NAMALWA (cell line): Measurements from ENCODE around the gene ANTXR2.
"Not testable (repeated sequence)": the region's sequence is repeated elsewhere in the genome, so short reads cannot be mapped to it uniquely, and the experiment has no call there.

Experiments used
- DNase-seq: peaks from one replicate; pipeline ENCODE4 v3.0.0-alpha.2; 2015; ENCODE audit warnings: low spot score

Gene ANTXR2

DNA sequence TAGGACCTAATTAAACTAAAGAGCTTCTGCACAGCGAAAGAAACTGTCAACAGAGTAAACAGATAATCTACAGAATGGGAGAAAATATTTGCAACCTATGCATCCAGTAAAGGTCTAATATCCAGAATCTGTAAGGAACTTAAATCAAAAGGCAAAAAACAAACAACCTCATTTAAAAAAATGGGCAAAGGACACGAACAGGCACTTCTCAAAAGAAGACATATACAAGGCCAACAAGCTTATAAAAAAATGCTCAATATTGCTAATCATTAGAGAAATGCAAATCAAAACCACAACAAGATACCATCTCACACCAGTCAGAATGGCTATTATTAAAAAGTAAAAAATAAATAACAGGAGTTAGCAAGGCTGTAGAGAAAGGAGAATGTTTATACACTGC lies 81.9 kb downstream of the ANTXR2 start:
- DNase-seq, result not testable (repeated sequence)

DNA sequence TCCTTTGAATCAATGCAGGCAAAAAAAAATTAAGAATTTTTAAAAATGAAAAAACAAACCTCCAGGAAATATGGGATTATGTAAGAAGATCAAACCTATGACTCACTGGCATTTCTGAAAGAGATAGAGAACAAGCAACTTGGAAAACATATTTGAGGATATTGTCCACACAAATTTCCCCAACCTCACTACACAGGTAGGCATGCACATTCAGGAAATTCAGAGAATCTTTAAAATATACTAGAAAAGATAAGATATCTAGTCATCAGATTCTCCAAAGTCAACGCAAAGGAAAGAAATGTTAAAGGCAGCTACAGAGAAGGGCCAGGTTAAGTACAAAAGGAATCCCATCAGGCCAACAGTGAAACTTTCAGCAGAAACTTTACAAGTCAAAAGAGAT lies 85.6 kb downstream of the ANTXR2 start:
- DNase-seq, result no peak

DNA sequence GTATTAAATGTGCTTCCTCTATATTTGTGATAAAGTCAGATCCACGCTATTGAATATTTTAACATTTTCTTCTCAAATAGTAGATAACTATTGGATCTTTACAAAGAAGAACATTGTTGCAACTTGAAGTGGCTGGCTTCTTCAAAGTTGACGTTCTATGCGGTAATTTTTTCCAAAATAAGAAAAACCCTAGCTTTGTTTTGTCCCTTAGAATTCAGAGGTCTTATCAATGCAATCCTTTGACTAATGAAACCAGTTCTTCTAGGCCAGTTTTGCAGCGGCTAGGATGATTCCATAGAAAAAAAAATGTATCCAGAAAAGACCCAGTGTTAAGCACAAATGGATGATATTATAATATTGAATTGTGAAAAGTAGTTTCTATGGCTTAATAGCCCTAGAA lies 89.6 kb downstream of the ANTXR2 start:
- DNase-seq, result no peak

DNA sequence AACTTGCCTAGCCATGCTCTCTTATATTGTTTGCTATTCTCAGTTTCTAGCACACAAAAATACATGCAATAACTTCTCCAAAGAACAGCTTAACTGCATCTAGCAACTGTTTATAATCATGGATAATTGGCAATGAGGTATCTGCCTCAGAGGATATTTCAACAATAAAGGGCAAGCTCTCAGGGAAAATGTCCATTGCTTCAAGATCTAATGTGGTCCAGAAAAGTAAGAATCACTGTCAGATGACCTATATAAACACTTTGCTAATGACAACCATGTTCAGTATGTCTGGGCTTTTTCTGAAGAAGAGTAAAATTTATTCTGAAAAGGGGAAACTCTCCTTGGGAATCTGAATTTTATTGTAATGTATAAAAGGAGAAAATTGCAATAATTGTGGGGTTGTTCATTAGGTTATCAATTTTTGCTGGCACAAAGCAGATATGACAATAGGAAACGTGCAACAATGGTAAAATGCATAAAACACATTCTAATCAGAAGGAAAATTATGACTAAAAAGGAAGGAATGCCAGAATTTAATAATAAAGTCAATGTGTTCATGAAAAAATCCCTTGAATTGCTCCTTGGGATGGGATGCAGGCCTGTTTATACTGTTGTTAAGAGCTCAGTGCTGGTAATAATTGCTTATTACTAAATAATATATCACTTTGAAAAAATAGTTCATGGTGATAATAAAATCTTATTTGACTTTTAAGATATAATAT lies 90.3 kb downstream of the ANTXR2 start:
- DNase-seq, result no peak

DNA sequence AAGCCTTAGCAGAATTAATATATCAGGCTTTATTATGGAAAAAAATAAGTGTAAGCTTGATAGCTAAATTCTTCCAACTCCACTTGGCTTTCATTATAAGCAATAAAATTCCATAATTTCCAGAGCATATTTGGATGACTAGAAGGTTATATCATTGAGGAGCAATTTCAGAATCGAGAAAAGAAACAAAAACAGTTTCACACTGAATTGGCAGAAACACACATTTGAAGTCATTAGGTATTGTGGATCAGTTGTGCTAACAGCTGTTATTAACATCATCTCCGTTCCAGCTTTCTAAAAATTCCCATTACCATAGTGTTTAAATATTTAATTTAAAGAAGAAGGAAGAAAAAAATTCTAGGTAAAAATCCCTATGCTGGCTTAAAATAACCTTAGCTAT lies 92.6 kb downstream of the ANTXR2 start:
- DNase-seq, result no peak

DNA sequence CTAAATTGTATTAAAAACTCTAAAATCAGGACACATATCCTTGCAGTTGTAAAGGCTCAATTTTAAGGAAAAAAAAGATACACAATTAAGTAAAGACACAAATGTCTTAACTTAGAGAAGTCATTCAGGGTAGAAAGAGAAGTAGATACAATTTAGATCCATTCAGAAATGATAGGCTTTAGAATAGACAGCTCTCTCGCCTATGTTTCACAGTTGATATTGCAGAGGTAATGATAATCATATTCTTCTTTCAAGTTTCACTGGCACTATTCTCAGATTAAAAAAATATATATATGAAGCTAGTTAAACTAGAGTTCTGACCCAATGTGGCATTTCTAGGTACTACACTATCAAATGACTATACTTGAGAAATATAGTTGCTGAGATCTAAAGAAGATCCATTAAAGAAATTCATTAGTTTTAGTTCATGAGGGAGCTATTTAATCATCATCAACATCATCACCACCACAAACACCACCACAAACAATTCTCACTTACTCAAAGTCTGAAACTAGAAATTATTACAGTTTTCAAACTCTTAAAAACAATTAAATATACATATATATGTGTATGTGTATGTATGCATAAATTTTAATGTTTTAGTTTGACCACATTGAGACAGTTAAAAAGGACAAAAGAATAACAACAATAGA lies 93.1 kb downstream of the ANTXR2 start:
- DNase-seq, result no peak

DNA sequence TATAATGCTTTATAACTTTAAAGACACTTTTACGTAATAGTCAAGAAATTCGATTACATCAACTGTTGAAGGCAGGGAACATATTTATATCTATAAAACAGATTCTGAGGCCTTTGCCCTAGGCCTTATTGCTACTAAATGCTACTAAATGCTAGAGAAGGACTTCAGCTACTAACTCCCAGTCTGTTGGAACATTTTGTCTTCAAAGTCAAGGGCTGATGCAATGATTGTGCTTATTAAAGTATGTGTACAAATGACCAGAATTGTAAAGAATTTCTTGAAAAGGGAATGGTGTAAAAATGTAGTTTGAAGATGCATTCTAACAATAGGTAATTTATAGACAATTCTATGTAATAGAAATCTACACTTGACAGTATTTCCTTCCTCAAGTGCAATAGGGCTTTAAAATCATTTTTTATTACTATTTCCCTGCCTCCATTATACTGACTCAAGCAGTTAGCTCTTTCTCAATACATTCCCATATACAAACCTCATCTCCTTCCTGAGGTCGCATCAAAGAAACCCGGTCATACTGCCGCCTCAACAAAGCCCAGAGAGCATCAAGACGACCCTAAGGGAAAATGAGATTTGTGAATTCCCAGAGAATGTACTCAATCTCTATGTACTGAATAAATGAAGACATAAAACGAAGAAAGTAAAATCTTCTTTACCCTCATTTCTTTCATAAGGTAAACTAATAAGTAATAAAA lies 95.7 kb downstream of the ANTXR2 start:
- no peak for DNase-seq

DNA sequence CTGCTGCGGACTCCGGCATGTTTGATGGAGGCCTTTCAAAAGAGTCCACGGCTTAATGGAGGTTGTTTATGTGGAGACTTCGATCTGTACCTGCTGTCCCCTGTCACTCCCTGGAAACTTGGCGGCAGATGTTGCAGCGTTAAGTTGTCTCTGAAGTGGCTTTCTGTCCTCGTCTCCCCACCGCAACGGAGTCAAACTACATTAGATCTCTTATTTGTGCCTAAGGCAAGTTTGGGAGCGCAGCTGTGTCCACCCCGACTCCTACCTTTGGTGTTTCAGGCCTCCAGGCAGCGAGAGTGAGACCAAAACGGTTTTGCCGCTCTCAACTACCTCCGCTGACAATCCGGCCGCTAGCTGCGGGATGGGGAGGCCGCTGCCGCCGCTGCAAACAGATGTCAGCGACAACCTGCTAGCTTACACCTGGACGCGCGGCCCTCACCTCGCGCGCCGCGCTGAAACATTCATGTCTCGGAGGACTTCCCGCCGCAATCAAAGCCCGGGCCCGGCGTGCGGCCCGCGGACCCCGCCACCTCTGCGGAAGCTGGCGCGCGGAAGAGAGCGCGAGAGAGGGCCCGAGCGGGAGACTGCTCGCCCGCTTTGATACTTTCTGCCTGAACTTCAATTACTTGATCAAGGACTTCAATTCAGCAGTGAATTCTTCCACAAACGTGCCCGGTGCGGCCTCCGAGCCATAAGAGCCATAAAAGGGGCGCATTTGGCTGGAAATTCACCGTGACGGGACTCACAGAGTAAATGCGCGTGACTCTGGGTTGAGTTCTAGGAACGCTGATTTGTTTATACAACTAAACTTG lies 108.4 kb downstream of the ANTXR2 start:
- no peak for DNase-seq

DNA sequence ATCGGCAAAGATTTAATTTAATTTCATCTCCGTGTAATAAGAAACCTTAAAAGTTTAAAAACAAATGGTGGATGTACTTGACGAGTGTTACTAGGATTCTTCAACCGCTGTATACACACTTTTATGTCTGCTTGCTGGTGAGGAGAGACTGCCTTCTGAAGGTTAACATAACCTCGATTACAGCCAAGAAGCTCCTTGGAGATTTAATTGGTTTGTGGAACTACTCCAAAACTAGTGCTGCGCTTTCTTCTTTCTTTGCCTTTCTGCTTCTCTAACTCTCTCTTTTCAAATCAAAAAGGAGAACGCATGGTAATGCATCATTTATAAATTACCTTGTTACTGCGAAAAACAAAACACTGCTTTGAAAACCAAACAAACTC lies 109.0 kb downstream of the ANTXR2 start:
- DNase-seq, result no peak

DNA sequence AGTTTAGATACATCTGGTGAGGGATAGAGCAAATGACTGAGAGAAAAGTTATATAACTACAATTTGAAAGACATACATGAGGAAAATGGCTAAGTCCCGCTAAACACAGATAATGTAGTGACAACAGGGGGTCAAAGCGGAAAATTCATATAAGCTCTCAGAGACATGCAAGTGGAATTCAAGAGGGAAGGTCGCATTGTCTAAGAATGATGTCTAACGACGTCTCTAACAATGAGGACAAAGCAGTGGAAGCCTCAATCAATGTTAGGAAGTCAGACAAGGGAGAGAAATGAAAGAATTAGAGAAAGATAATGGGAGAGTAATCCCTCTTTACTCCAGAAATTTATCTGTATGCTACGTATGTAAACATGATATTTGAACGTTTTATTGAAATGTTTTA lies 113.4 kb downstream of the ANTXR2 start:
- no peak for DNase-seq

DNA sequence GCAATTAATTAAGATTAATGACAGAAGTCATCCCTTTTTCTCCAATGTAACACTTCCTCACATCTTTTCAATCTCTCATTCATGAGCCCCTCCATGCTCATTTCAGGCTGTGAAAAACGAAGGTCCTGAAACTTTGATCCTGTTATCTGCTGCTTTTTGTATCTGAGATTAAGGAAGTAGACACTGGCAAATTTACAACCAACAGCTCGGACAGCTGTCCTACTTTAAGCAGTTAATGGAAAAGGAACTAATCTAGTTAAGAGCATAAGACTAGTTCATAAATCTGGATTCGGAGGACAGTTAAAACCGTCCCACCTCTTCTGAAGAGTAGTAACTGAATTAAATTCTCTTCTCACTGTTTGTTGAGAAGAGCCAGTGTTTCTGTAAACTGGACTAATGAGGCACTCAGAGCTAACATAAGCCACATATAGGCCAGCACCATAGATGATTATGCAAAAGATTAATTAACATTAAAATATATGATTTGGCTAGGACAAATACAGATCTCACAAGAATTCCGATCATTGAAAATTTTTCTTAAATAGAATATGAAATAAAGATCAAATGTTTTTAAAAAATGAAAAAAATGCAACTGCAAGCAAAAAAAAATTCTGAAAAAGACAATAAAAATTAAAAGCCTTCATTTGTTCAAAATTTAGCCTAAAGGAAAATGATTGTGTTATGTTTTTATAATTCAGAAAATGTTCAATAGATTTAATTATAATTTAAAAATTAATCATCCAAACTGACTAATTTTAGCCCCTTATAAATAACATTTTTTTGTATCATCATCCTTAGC lies 114.4 kb downstream of the ANTXR2 start:
- no peak for DNase-seq

DNA sequence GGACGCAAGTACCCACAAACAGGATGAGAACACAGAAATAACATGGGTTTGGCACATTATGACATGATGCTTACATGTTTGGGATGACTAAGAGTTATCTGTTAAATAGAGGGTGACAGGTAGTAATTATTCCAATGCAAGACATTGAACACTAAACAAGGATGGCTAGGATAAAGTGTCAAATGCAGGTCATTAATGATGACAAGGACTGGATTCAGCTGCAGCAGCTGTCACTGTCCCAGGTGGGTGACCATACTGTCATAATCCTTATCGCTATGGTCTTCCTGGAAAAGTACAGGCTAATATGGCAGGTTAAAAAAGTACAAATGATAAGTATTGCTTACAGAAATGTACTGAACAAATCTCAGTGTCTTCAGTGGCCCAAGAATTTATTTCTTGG lies 123.9 kb downstream of the ANTXR2 start:
- no peak for DNase-seq

DNA sequence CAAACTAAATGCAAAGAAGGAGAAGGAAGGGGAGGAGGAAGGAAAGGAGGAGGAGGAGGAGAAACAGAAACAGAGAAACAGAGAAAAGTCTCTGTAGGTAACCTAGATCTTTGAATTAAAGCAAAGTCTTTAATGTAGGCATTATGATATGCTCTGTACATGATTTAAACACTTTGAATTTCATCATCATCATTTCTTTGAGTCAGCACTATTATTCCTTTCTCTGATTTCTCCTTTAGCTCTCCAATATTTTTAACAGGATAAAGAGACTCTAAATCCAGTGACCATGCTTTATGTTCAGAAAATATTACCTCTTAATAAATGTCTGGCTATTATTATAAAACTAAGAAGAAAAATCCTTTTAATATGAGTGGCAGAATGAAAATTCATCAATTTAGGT lies 124.3 kb downstream of the ANTXR2 start:
- DNase-seq, result no peak

DNA sequence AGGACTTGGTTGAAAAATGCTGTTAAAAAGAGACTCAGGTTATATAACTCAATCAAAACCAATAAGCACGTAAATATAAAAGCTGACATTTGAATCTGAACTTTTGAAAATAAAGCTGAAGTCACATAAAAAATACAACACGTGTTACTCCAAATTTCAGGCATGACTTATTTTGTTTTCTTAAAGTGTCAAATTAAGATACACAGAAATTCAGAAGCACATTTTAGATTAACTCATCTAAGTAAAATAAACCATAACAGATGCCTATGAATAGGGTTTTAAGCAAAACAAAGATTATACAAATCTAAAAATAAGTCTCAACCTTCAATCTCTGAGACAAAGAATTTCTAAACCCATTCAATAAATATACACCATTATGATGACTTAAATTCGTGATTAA lies 124.8 kb downstream of the ANTXR2 start:
- DNase-seq, result no peak

DNA sequence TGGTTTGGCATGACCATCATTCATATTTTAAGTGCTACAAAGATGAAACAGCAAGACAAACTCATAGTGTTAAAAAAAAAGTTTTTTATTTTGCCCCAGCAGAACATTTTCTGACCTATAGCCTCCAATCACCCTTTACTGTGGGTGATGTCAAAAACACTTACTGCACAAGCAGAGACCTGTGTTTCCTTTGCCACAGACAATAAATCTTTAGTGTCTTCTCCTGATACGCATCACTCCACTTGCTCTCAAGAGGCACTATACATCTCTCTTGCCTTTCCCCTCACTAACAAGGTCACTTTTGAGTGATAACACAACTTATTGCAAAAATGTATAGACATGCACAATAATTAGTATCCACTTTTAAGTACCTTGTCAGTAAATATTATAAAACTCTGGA lies 125.6 kb downstream of the ANTXR2 start:
- no peak for DNase-seq

DNA sequence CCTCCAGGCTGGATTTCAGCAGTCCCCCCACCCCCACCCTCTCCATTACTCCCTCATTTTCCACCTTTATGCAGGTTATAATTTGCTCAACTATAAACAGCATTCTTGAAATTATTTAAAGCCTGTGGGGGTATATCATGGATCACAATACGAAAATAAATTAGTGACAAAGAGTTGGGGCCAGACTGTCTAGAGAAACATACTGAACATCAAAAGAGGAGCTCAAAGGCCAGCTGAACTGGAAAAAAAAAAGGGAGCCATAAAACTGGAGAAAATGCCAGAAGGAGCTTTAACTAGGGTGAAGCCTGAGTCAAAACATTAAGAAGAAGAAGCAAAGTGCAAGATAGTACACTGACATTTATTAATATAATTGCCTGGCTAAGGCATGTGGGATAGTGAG lies 137.8 kb downstream of the ANTXR2 start:
- no peak for DNase-seq

DNA sequence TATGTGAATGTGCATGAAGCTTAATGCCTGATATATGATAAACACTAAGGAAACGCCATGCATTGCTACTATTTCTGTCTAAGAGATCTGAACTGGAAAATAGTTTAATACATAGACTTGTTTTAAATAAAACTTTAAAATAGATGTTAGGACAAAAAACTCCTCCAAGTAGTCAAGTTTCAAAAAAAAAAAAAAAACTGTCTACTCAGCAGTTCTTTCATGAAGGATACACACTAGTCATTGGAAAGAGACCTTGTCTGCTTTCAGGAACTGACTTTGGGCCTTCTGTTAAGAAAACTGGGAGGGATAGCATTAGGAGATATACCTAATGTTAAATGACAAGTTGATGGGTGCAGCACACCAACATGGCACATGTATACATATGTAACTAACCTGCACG lies 138.4 kb downstream of the ANTXR2 start:
- DNase-seq, result no peak

DNA sequence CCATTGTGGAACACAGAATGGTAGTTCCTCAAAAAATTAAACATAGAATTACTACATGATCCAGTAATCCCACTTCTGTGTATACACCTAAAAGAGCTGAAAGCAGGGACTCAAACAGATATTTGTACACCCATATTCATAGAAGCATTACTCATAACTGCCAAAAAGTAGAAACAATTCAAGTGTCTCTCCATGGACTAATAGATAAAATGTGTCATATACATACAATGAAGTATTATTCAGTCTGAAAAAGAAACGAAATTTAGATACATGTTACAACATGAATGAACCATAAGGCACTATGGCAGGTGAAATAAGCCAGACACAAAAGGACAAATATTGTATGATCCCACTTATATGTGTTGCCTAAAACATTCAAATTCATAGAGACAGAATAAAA lies 145.1 kb downstream of the ANTXR2 start:
- no peak for DNase-seq

DNA sequence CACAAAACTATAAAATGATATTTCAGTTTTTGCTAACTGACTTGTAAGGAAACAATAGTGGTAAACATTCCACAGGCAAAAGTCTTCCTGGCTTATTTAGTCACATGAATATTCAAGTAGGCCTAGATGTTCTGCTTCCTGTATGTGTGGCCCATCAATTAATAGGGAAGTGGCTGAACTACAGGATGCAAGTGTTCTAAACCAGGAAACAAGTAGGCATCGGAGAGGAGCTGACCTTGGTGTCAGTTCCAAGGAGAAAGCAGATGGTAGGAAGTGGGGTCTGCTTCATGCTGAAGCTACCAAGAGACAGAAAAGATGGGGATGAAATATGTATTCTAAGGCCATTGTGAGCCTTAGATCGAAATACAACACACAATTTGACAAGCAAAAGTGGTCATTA lies 149.7 kb downstream of the ANTXR2 start:
- no peak for DNase-seq

DNA sequence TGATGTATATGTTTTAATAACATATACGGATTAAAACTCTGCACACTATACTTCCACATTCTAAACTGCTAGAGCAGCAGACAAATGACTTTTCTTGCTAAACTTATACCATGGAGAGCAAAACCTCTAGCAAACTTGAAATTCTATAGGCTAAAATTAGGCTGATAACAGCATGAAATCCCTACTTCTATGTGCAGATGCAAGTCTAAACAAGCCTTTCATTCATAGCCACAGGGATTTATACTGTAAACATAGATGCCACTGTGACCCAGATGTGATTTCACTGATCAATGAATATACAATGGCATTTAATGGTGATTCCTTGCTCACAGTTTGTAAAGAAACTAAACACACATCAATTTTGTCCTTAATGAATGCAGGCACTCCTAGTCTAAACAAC lies 151.0 kb downstream of the ANTXR2 start:
- no peak for DNase-seq

DNA sequence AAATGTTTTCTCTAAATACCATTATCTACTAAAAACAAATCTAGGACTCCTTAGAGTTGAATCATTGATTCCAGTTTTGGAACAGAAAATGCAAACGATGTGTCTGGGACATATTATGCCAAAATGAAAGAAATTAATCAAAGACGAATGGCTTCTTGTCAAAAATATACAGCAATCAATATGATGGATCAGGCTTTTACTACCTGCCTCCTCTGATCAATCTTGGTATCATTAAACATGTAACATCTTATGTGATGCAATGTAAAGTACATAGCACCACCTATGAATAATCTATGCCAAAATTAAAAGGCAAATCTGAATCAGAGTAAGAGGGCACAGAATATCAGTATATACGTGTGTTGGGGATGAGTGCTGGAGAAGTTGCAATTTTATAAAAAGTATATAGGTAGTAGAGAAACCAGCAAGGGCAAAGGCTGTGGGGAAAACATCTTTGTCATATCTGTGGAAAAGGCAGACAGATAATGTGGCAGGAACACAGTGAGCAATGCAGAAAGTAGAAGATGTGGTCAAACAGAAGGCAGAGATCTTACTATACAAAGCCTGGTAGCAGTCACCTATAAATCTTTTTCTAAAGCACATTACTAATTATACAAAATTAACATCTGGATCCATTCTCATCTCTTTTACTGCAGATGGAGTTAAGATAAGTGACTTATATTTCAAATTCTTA lies 152.7 kb downstream of the ANTXR2 start:
- no peak for DNase-seq
